ENCODE results near the gene RAD51D.

GRCh38 chr17:35132099-35132498 is 12.4 kb upstream of the RAD51D start:
- no peak for TF ChIP-seq POLR2A (IDR thresholded peaks at IDR 0.05; ENCODE audit: low read depth)
- TF ChIP-seq EP300 (IDR thresholded peaks at IDR 0.05): no peak
